ENCODE measurements around the gene MTCH2. TPM values are rescaled to one million over a fixed set of nuclear protein-coding genes. Genes with fewer than 3 reads are reported as not detected.

The MTCH2 gene
- polyA plus RNA-seq, 1 donor (not counting 4 experiments of a cell fraction or from before 2014, with no cell fraction given) = 185 TPM

- peaks cover 34% of the 10 kb centered on the region for H3K4me1 ChIP-seq (ENCODE audit: control insufficient read depth, extremely low read depth, insufficient read depth, low read length)
- dilution Hi-C loops (cut with MboI; ENCODE audit: extremely low pct_ligation_motif_present, low sequenced_read_pairs) = no loop called here
- peak overlapping the region; percentile 87 for H3K4me2 ChIP-seq (ENCODE audit: control insufficient read depth, extremely low read depth, insufficient read depth, low read depth, low read length)
- H3K9me1 ChIP-seq (ENCODE audit: control insufficient read depth, extremely low read depth, insufficient read depth, low read length) = peaks cover 3% of the 10 kb centered on the region
- no peaks in the 10 kb centered on the region for H3K27me3 ChIP-seq (ENCODE audit: control insufficient read depth, extremely low read depth, insufficient read depth, low read length)
- no peaks in the 10 kb centered on the region for H3K9me3 ChIP-seq (ENCODE audit: control insufficient read depth, low read depth, low read length)
- H2AFZ ChIP-seq (ENCODE audit: control insufficient read depth, low read length) = no peak overlapping the region
- FAIRE-seq (no peak), DNase-seq (ENCODE audit: low read depth, low spot score) (no peak)
- peaks cover 3% of the 10 kb centered on the region for H4K20me1 ChIP-seq (ENCODE audit: control insufficient read depth, extremely low read depth, insufficient read depth, low read length)
- H3K4me3 ChIP-seq (ENCODE audit: control insufficient read depth in 2 of 3, extremely low read depth in 1 of 3, insufficient read depth in 2 of 3, low read depth in 1 of 3, low read length in 3 of 3) = peak overlapping the region; percentile 6 to 89 (median 78)
- H3K27ac ChIP-seq (ENCODE audit: control insufficient read depth, insufficient read depth, low read length) = peak overlapping the region; percentile 71
- TF ChIP-seq CTCF (optimal IDR thresholded peaks at IDR 0.05 in 1 of 3, IDR thresholded peaks at IDR 0.05 in 1 of 3, conservative IDR thresholded peaks at IDR 0.05 in 1 of 3; ENCODE audit: extremely low read depth in 1 of 3, insufficient read depth in 2 of 3, low read length in 3 of 3) = no peak
- peaks cover 15 to 42% of the 10 kb centered on the region in 2 experiments for H3K36me3 ChIP-seq (ENCODE audit: control insufficient read depth in 2 of 2, extremely low read depth in 1 of 2, insufficient read depth in 2 of 2, low read length in 2 of 2)
- H3K79me2 ChIP-seq (ENCODE audit: control insufficient read depth, insufficient read depth, low read length) = peaks cover 38% of the 10 kb centered on the region
- peak overlapping the region; percentile 88 for H3K9ac ChIP-seq (ENCODE audit: control insufficient read depth, extremely low read depth, insufficient read depth, low read length)
Observed at GRCh38 chr11:47577460-47578041, 64.8 kb downstream of the MTCH2 start.

GRCh38 chr11:47573321-47573720, 69.0 kb downstream of the MTCH2 start:
- no peak for FAIRE-seq
- peaks cover 6 to 30% of the 10 kb centered on the region in 2 experiments for H3K36me3 ChIP-seq (ENCODE audit: control insufficient read depth in 2 of 2, extremely low read depth in 1 of 2, insufficient read depth in 2 of 2, low read length in 2 of 2)
- peaks cover 46% of the 10 kb centered on the region for H3K79me2 ChIP-seq (ENCODE audit: control insufficient read depth, insufficient read depth, low read length)

More at GRCh38 chr11:47573321-47573720, 69.0 kb downstream of the MTCH2 start:
- Histone ChIP-seq H2AFZ (ENCODE audit: control insufficient read depth, low read length) (no peak overlapping the region), H3K4me1 (ENCODE audit: control insufficient read depth, extremely low read depth, insufficient read depth, low read length) (peaks cover 40% of the 10 kb centered on the region), H3K9me3 (ENCODE audit: control insufficient read depth, low read depth, low read length) (no peaks in the 10 kb centered on the region), H3K9me1 (ENCODE audit: control insufficient read depth, extremely low read depth, insufficient read depth, low read length) (peaks cover 3% of the 10 kb centered on the region), H3K27me3 (ENCODE audit: control insufficient read depth, extremely low read depth, insufficient read depth, low read length) (no peaks in the 10 kb centered on the region), H4K20me1 (ENCODE audit: control insufficient read depth, extremely low read depth, insufficient read depth, low read length) (peaks cover 9% of the 10 kb centered on the region), H3K9ac (ENCODE audit: control insufficient read depth, extremely low read depth, insufficient read depth, low read length) (no peak overlapping the region), H3K4me3 (ENCODE audit: control insufficient read depth in 2 of 3, extremely low read depth in 1 of 3, insufficient read depth in 2 of 3, low read depth in 1 of 3, low read length in 3 of 3) (peak overlapping the region in 1 of 3 experiments; percentile 11), H3K27ac (ENCODE audit: control insufficient read depth, insufficient read depth, low read length) (peak overlapping the region; percentile 3), H3K4me2 (ENCODE audit: control insufficient read depth, extremely low read depth, insufficient read depth, low read depth, low read length) (no peak overlapping the region)
- TF ChIP-seq EZH2 (IDR thresholded peaks at IDR 0.05; ENCODE audit: low read length) (no peak), CTCF (optimal IDR thresholded peaks at IDR 0.05 in 1 of 3, IDR thresholded peaks at IDR 0.05 in 1 of 3, conservative IDR thresholded peaks at IDR 0.05 in 1 of 3; ENCODE audit: extremely low read depth in 1 of 3, insufficient read depth in 2 of 3, low read length in 3 of 3) (no peak)
- dilution Hi-C loops (cut with MboI; ENCODE audit: extremely low pct_ligation_motif_present, low sequenced_read_pairs) = no loop called here
- DNase-seq (ENCODE audit: low read depth, low spot score) = no peak

All from keratinocyte (primary cell).